ENCODE results near the gene PRELID3B.

GRCh38 chr20:59004493-59004762 is 38.2 kb downstream of the PRELID3B start:
- TF ChIP-seq EZH2 (IDR thresholded peaks at IDR 0.05; ENCODE audit: low read depth, low read length, severe bottlenecking) (no peak), RFX5 (IDR thresholded peaks at IDR 0.05; ENCODE audit: borderline replicate concordance, low read depth, low read length) (no peak), POLR2A (IDR thresholded peaks at IDR 0.05; ENCODE audit: control extremely low read depth in 1 of 2, low read depth in 2 of 2, low read length in 2 of 2) (no peak), JUND (IDR thresholded peaks at IDR 0.05; ENCODE audit: low read length) (no peak), MAFK (IDR thresholded peaks at IDR 0.05; ENCODE audit: low read depth, low read length) (no peak), ASH2L (IDR thresholded peaks at IDR 0.05; ENCODE audit: low read length) (no peak)
- TF ChIP-seq, protein P1, sequence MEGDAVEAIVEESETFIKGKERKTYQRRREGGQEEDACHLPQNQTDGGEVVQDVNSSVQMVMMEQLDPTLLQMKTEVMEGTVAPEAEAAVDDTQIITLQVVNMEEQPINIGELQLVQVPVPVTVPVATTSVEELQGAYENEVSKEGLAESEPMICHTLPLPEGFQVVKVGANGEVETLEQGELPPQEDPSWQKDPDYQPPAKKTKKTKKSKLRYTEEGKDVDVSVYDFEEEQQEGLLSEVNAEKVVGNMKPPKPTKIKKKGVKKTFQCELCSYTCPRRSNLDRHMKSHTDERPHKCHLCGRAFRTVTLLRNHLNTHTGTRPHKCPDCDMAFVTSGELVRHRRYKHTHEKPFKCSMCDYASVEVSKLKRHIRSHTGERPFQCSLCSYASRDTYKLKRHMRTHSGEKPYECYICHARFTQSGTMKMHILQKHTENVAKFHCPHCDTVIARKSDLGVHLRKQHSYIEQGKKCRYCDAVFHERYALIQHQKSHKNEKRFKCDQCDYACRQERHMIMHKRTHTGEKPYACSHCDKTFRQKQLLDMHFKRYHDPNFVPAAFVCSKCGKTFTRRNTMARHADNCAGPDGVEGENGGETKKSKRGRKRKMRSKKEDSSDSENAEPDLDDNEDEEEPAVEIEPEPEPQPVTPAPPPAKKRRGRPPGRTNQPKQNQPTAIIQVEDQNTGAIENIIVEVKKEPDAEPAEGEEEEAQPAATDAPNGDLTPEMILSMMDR (IDR thresholded peaks at IDR 0.05; ENCODE audit: control extremely low read depth in 1 of 3, insufficient read depth in 1 of 3, low read depth in 1 of 3, low read length in 3 of 3), result no peak
